RPMI8226 (cell line): ENCODE data around the gene DPF3.

Experiments used
- DNase-seq: peaks from one replicate; pipeline ENCODE4 v3.0.0-alpha.2; 2015

The DPF3 gene

GRCh38 chr14:72589652-72590051 lies 304.2 kb downstream of the DPF3 start:
- no peak for DNase-seq

DNA sequence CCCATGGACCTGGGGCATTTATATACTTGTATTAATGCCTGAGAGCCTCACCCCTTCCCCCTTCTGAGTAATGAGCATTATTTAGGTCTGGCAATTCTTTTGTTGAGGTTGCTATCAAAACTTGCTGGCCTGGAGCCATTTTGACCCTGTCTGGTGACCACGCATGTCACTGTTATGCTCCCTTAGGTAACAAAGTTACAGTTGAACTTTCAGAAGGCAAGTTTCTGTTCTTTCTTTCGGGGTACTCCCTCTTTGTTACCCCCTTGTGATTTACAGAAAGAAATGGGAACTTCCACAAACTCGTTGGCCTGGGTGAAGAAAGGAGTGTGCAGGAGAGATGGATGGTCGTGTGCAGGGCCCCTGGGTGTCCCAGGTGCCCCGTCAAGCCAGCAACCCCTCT lies 305.4 kb downstream of the DPF3 start:
- DNase-seq = no peak

DNA sequence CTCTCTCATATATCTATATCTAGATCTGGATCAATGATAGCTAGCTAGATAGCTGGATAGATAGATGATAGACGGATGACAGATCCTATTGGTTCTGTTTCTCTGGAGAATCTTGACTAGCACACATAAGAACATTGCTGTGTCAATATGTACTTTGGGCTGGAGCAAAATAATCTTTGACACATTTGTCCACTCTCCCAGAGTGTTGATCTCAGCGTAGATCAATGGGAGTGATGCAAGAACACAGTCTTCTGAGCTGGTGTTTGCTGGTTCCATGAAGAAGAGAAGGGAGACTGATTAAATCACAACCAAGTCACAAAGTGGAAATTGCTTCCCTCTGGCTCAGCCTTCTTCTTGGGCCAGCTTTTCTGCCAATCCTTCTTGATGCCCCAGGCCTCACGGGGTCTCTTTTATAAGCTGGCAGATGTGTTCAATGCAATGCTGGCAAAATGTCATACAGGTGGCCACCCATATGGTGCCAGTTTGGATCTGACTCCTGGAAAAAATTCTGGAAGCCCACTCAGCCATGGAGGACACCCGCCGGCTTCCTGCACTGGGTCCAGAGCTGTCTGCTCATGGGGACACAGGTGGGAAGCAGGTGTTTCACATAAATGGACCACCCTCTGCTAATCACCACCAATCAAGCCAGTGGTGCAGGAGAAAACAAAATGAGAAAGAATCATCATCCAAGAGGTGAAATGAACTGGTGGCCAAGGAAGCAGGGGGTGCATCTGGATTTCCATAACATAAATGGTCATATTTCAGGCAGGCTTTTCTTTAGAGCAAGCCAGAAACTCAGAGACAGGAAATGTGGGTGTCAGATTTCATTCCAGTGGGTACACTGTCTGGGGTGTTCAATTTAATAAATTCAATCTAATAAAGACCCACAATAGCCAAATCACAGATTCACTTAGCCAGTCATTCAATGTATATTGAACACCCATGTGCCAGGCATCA lies 310.3 kb downstream of the DPF3 start:
- no peak for DNase-seq

GRCh38 chr14:72582582-72582981 lies 311.3 kb downstream of the DPF3 start:
- no peak for DNase-seq

DNA sequence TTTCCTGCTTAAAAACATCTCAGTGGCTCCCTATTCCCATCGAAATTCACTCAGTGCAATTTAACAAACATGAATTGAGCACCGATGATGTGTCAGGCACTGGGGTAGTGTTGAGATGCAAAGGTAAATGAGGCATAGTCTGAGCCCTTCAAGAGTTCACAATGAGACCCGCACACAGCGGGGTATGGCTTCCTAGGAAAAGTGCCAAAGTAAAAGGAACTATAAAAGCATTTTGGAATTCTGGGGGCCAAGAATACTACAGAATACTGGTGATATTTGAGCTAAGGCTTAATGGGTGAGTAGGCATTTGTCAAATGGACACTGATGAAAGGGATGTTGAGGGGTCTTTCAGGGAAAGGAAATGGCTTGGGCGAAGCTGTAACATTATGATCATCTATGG lies 315.4 kb downstream of the DPF3 start:
- no peak for DNase-seq

DNA sequence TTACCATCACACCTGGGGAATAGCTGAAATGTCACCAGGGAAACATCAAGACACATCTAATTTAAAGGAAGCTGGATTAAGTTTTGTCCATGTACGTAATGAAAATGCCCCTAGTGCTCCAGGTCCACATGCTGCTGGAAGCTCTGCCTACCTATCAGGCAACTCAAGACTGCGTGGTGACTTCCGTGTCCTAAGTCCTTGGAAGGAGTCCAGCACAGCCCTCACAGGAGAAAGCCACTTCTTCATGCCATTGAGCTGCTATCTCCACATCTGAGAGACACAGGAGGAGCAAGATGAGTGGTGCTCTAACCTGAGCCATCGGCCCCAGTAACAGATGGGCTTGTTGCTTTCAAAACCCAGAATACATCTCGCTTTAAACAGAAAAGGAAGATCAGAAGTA lies 316.4 kb downstream of the DPF3 start:
- no peak for DNase-seq

DNA sequence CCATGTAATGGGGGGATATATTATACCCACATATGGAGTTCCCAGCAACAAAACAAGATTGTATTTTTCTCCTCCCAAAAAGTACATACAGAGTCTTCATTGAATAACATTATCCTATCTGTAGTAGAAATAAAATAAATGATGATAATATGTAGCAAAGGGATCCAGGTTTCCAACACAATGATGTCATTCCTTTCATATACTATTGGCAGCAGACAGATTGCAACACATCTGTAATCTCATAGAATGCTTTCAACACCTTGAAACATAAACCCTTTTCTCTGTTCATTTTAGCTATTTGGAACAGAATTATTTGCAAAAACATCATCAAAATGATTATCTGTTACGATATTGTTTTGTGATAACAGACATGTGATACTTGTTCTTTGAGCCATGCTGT lies 317.6 kb downstream of the DPF3 start:
- DNase-seq = no peak

DNA sequence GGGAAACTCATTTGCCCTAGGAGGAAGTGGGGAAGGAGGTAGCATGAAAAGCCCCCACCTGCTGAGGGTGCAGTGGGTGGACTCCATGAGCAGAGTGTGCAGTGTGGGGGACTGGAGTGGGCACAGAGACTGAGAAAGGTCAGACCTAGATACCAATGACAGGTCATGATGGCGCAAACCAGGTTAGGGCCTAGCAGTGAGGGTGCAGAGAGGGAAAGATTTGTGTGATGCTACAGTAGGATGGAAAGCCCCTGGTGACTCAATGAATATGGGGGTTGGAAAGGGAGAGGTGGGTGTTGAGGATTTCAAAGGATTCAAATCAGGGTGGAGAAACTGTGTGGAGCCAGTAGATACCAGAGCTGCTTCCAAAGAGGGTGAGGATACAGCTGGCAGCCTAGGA lies 319.2 kb downstream of the DPF3 start:
- DNase-seq = no peak

GRCh38 chr14:72573725-72574417 lies 320.0 kb downstream of the DPF3 start:
- DNase-seq = no peak
